Measurements from ENCODE around the gene ALX4. TPM values are rescaled to one million over a fixed set of nuclear protein-coding genes. Genes with fewer than 3 reads are reported as not detected.

The ALX4 gene
- total and polyA plus RNA-seq, 9 of the 15 experiments (the other 6 are each of a cell fraction or from before 2014, with no cell fraction given): 0.07 to 1.2 (median 0.33) TPM

GRCh38 chr11:44269369-44270351 is 40.3 kb downstream of the ALX4 start (continued):
- TF ChIP-seq ETV5 (CRISPR knock-in tag; IDR thresholded peaks at IDR 0.05; ENCODE audit: low read depth) (no peak), AFF4 (CRISPR knock-in tag; IDR thresholded peaks at IDR 0.05) (no peak), ZNF121 (CRISPR knock-in tag; conservative IDR thresholded peaks at IDR 0.05) (no peak), KLF16 (IDR thresholded peaks at IDR 0.05) (peak; percentile 96), ID3 (CRISPR knock-in tag; IDR thresholded peaks at IDR 0.05) (no peak), ID3 (tag; IDR thresholded peaks at IDR 0.05) (peak; percentile 91), ZNF395 (CRISPR knock-in tag; IDR thresholded peaks at IDR 0.05) (peak; percentile 73), ZBTB11 (CRISPR knock-in tag; IDR thresholded peaks at IDR 0.05) (peak in 1 of 3 experiments; percentile 53; a peak in 1 of 6 replicates), EP400 (IDR thresholded peaks at IDR 0.05) (no peak; the same call in 1 of the 2 replicates), U2AF2 (optimal IDR thresholded peaks at IDR 0.05; ENCODE audit: low read depth, low read length) (no peak), ZNF76 (CRISPR knock-in tag; IDR thresholded peaks at IDR 0.05; ENCODE audit: borderline replicate concordance) (no peak), RFX7 (CRISPR knock-in tag; IDR thresholded peaks at IDR 0.05) (no peak), MXI1 (IDR thresholded peaks at IDR 0.05; ENCODE audit: low read depth, low read length) (no peak), STAT5A (IDR thresholded peaks at IDR 0.05; ENCODE audit: borderline replicate concordance, low read length) (peak; percentile 85)
